Skeletal muscle tissue (tissue), 4 donors: ENCODE results near the gene CNTLN. TPM values are rescaled to one million over a fixed set of nuclear protein-coding genes. Genes with fewer than 3 reads are reported as not detected.
"Not testable (repeated sequence)": the region's sequence is repeated elsewhere in the genome, so short reads cannot be mapped to it uniquely, and the experiment has no call there.

Experiments used
- H3K27ac ChIP-seq: one replicate; pipeline ENCODE4 v1.7.0; 2013; ENCODE audit warnings: mild to moderate bottlenecking, low read depth, low read length, inconsistent platforms
- H3K27me3 ChIP-seq, 3 donors: one replicate each; pipeline ENCODE4 v1.7.0; 2013; ENCODE audit warnings: low read length in 3 of 3; ENCODE audit not compliant: control insufficient read depth in 3 of 3, insufficient read depth in 3 of 3
- H3K36me3 ChIP-seq, 3 donors: one replicate each; pipeline ENCODE4 v1.7.0; 2013; ENCODE audit warnings: low read length in 3 of 3; ENCODE audit not compliant: control insufficient read depth in 3 of 3, insufficient read depth in 3 of 3
- H3K4me1 ChIP-seq, 3 donors: one replicate each; pipeline ENCODE4 v1.7.0; 2013; ENCODE audit warnings: low read length in 3 of 3, mild to moderate bottlenecking in 3 of 3; ENCODE audit not compliant: control insufficient read depth in 3 of 3, insufficient read depth in 3 of 3
- H3K4me3 ChIP-seq, 3 donors: one replicate each; pipeline ENCODE4 v1.7.0; 2013; ENCODE audit warnings: low read length in 3 of 3
- H3K9ac ChIP-seq, 3 donors: one replicate each; pipeline ENCODE4 v1.7.0; 2013; ENCODE audit warnings: low read length in 3 of 3, mild to moderate bottlenecking in 3 of 3, moderate library complexity in 2 of 3, low read depth in 1 of 3
- H3K9me3 ChIP-seq, 3 donors: one replicate each; pipeline ENCODE4 v1.7.0; 2013; ENCODE audit warnings: low read length in 3 of 3; ENCODE audit not compliant: control insufficient read depth in 3 of 3
- total RNA-seq: library from RNA; depleted of rRNA; stranded (reverse); fragments of >200 nt; gene quantifications from one replicate; pipeline ENCODE4 v1.2.3, GENCODE V29; 2014
- donor health status: Osteomylitis.

CNTLN gene
- total RNA-seq, 1 donor from 2014 or later, result 9.4 TPM

DNA sequence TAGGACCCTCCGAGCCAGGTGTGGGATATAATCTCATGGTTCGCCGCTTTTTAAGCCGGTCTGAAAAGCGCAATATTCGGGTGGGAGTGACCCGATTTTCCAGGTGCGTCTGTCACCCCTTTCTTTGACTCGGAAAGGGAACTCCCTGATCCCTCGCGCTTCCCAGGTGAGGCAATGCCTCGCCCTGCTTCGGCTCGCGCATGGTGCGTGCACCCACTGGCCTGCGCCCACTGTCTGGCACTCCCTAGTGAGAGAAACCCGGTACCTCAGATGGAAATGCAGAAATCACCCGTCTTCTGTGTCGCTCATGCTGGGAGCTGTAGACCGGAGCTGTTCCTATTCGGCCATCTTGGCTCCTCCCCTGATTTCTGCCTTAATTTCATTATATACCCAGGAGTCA lies 155.8 kb downstream of the CNTLN start:
- not testable (repeated sequence) for H3K9me3 ChIP-seq, H3K27me3 ChIP-seq, H3K4me1 ChIP-seq, H3K36me3 ChIP-seq, H3K9ac ChIP-seq, H3K4me3 ChIP-seq, H3K27ac ChIP-seq

DNA sequence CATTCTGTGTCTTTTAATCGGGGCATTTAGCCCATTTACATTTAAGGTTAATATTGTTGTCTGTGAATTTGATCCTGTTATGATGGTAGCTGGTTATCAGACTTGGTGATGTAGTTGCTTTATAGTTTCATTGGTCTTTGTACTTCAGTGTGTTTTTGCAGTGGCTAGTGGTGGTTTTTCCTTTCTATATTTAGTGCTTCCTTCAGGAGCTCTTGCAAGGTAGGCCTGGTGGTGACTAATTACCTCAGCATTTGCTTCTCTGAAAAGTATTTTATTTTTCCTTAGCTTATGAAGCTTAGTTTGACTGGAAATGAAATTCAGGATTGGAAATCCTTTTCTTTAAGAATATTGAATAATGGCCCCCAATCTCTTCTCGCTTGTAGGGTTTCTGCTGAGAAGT lies 156.9 kb downstream of the CNTLN start:
- H3K36me3 ChIP-seq, result peaks cover 0 to 4% (median 0%) of the 10 kb centered on the region in 3 donors
- no peak overlapping the region for H3K9ac ChIP-seq
- H3K27ac ChIP-seq, result no peak overlapping the region
- no peak overlapping the region for H3K4me3 ChIP-seq
- H3K27me3 ChIP-seq, result no peaks in the 10 kb centered on the region
- no peaks in the 10 kb centered on the region for H3K9me3 ChIP-seq
- no peaks in the 10 kb centered on the region for H3K4me1 ChIP-seq

DNA sequence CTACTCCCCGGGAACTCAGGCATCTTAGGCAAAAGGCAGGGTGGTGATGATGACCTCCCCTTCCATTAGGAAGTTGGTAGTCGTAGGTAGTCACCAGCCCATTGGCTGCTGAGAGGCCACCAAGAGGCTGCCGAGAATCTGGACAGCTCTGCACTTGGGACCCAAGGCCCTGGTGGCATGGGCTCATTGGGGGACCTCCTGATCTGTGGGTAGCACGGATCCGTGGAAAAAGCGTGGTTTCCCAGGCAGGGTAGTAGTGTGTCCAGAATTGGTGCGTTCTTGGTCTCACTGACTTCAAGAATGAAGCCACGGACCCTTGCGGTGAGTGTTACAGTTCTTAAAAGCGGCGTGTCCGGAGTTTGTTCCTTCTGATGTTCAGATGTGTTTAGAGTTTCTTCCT lies 158.8 kb downstream of the CNTLN start:
- no peaks in the 10 kb centered on the region for H3K27me3 ChIP-seq
- H3K9ac ChIP-seq, result no peak overlapping the region
- H3K27ac ChIP-seq, result no peak overlapping the region
- no peaks in the 10 kb centered on the region for H3K4me1 ChIP-seq
- no peaks in the 10 kb centered on the region for H3K9me3 ChIP-seq
- no peak overlapping the region for H3K4me3 ChIP-seq
- H3K36me3 ChIP-seq, result peaks cover 0 to 4% (median 0%) of the 10 kb centered on the region in 3 donors

DNA sequence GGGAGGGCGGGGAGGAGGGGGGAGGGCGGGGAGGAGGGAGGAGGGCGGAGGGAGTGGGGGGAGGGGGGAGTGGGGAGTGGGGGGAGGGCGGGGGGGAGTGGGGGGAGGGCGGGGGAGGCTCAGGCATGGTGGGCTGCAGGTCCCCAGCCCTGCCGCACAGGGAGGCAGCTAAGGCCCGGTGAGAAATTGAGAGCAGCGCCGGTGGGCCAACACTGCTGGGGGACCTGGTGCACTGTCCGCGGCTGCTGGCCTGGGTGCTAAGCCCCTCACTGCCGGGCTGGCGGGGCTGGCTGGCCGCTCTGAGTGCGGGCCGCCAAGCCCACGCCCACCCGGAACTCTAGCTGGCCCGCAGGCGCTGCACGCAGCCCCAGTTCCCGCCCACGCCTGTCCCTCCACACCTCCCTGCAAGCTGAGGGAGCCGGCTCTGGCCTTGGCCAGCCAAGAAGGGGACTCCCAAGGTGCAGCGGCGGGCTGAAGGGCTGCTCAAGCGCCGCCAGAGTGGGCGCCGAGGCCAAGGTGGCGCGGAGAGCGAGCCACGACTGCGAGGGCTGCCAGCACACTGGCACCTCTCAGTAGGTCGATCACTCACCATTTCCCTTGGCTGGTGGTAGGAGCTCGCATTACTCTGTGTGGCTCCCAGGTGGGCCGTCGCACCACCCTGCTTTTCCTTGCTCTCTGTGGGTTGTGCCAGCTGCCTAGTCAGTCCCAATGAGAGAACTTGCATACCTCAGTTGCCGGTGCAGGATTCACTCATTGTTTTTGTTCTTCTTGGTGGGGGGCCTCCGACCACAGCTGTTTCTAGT lies 160.2 kb downstream of the CNTLN start:
- Histone ChIP-seq H3K9ac (no peak overlapping the region), H3K4me1 (no peaks in the 10 kb centered on the region), H3K4me3 (no peak overlapping the region), H3K9me3 (no peaks in the 10 kb centered on the region), H3K27me3 (no peaks in the 10 kb centered on the region), H3K36me3 (peaks cover 0 to 4% (median 0%) of the 10 kb centered on the region in 3 donors), H3K27ac (no peak overlapping the region)

DNA sequence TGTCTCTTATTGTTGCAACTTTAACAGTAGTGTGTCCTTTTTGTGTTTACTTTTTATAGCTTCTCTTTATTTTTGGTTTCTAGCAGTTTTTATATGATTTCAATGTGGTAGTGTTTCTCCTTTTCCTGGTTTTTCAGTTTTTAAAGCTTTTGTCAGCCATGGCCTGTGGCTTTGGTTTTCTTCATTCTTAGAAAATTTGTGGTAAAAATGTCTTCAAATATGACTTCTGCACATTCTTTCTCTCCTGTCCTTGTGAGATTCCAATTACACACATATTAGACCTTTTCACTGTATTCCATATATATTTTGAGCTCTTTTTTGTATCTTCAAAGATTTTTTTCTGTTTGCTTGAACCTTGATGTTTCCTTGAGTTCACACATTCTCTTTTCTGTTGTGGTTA lies 180.5 kb downstream of the CNTLN start:
- no peaks in the 10 kb centered on the region for H3K9me3 ChIP-seq
- no peaks in the 10 kb centered on the region for H3K27me3 ChIP-seq
- no peak overlapping the region for H3K9ac ChIP-seq
- no peak overlapping the region for H3K4me3 ChIP-seq
- no peaks in the 10 kb centered on the region for H3K36me3 ChIP-seq
- no peaks in the 10 kb centered on the region for H3K4me1 ChIP-seq
- no peak overlapping the region for H3K27ac ChIP-seq

DNA sequence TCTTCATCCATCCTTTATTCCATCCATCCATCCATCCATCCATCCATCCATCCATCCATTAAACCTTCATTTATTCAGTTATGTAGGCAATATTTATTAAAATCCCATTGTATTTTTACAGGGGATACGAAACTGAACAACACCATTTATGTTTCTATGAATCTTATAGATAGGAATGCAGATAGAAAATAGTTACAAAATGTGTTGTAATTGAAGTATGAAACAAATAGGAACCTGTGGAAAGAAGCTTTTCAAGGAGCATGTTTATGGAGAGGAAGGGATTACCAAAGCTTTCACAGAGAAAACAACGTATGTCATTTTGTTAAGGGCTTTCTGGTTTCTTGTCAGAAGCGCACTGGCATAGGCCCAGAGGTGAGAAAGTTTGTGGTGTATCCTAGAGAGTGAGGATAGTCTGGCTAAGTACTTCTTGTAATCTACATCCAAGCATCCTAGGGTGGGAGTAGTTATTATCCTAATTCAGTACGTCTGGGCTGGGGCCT lies 184.0 kb downstream of the CNTLN start:
- Histone ChIP-seq H3K27ac (no peak overlapping the region), H3K9ac (no peak overlapping the region), H3K27me3 (no peaks in the 10 kb centered on the region), H3K9me3 (no peaks in the 10 kb centered on the region), H3K4me3 (no peak overlapping the region), H3K4me1 (no peaks in the 10 kb centered on the region), H3K36me3 (no peaks in the 10 kb centered on the region)

DNA sequence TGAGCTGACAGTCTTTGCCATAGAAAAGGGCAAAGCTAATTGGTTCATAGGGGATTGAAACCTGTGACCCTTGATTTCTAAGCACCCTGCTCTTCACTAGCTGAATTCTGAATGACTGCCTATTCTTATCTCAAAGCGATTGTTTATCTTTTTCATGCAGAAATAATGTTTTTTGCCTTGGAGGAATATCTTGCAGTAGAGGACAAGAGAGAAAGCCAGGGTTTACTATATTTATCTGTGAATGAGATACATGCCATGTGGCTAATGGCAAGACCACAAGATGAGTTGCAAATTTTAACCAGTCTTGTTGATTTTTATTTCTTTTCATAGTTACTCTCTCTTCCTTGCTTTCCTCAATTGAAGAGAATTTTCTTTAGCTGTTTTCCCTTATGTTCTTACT lies 185.0 kb downstream of the CNTLN start:
- no peak overlapping the region for H3K9ac ChIP-seq
- H3K9me3 ChIP-seq, result no peaks in the 10 kb centered on the region
- no peak overlapping the region for H3K4me3 ChIP-seq
- H3K4me1 ChIP-seq, result no peaks in the 10 kb centered on the region
- no peak overlapping the region for H3K27ac ChIP-seq
- no peaks in the 10 kb centered on the region for H3K36me3 ChIP-seq
- H3K27me3 ChIP-seq, result no peaks in the 10 kb centered on the region

DNA sequence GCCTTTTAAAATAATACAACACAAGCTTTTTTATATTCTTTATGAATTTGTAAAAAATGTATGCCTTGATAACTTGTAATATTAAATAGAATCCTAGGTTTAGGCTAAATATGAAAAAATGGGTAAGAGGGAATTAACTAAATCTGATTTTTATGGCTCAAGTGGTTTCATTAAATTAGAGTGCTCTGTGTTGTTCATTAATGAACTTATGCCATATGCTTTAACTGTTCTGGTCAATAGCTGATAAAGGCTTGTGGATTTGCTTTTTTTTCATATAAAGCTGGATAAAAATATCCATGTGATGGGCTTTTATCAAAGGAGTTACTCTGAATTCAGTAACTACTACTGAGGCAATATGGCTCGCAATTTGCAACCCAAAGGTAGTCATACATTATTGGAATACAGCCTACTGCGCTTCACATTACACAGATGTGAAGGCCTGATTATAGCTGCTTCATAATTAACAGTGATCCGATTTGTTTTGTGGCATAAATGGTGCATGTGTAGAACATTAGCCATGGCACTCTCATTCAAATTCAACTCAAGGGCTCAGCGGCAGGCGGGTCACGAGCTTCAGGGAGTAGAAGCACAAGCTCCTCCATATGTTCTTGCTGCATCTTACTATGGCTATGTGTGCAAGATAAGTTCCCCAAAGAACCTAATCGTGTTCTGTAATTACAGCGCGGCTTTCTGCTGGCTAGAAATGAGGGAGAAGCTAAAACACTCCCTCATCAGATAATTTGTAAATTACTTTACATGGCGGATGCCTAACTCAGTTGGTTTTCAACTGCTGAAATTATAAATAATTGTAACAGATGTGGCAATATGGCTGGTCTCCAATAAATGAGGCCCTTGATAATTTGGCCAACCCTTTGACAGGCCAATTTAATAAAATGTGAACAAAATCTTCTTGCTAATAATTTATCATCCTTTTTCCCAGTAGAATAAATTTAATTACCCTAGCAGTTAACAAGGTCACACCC lies 188.3 kb downstream of the CNTLN start:
- H3K4me3 ChIP-seq, result no peak overlapping the region
- H3K36me3 ChIP-seq, result no peaks in the 10 kb centered on the region
- H3K9me3 ChIP-seq, result no peaks in the 10 kb centered on the region
- no peak overlapping the region for H3K9ac ChIP-seq
- H3K27me3 ChIP-seq, result no peaks in the 10 kb centered on the region
- no peaks in the 10 kb centered on the region for H3K4me1 ChIP-seq
- no peak overlapping the region for H3K27ac ChIP-seq

DNA sequence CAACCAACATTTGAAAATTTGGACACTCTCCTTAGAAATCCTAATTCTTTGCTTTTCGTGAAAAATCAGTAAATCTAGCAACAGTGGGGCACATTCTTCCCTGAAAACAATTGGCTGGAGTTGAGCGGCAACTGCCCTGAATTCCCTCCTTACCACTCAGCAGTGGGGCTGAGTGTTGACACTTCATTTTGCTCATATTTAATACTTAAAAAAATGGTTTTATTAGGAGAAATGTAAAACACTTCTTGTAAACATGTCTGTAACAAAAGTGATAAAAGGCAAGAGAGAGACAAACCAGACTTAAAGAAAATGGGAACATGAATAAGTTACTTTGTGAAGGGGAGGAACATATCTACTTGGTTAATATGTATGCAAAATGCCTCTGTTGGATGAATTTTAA lies 193.5 kb downstream of the CNTLN start:
- H3K9ac ChIP-seq, result no peak overlapping the region
- no peaks in the 10 kb centered on the region for H3K36me3 ChIP-seq
- no peaks in the 10 kb centered on the region for H3K4me1 ChIP-seq
- H3K9me3 ChIP-seq, result no peaks in the 10 kb centered on the region
- no peaks in the 10 kb centered on the region for H3K27me3 ChIP-seq
- H3K27ac ChIP-seq, result no peak overlapping the region
- no peak overlapping the region for H3K4me3 ChIP-seq

DNA sequence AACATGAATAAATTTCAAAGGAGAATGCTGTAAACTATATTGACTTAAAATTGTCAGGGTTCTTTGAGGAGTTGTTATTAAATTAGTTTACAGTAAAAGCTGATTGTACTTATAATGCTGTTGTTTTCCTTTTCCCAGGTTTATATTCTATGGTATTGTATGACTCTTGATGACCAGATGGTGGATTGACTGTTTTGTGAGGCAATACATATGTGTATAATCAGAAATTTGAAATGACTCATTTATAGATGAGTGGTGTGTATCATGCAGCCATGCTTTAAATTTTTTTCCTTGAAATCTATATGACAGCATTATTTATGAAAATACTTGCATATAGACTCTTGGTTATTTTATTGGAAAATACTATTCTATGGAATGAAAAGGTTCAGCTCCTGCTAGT lies 195.3 kb downstream of the CNTLN start:
- Histone ChIP-seq H3K9ac (no peak overlapping the region), H3K4me3 (no peak overlapping the region), H3K36me3 (no peaks in the 10 kb centered on the region), H3K27ac (no peak overlapping the region), H3K4me1 (no peaks in the 10 kb centered on the region), H3K27me3 (no peaks in the 10 kb centered on the region), H3K9me3 (no peaks in the 10 kb centered on the region)
